Body of pancreas (tissue), 4 donors: ENCODE results near the gene APLF. TPM values are rescaled to one million over a fixed set of nuclear protein-coding genes. Genes with fewer than 3 reads are reported as not detected.

Experiments used
- ATAC-seq: fragments of 150-250 bp; one replicate; pipeline ENCODE4 v1.9.1; 2016
- DNase-seq, 4 donors: peaks; one replicate each; pipeline ENCODE4 v3.0.0-alpha.2; 2019
- H3K27ac ChIP-seq, 4 donors: fragments of 200-600 bp; sonication (generic); 1 replicate in 3 of 4; 2 replicates in 1 of 4; pipeline versions ENCODE4 v1.5.1 to v1.6.1; 2016 to 2019; ENCODE audit warnings: mild to moderate bottlenecking in 1 of 4, mixed read lengths in 1 of 4, moderate library complexity in 1 of 4
- H3K27me3 ChIP-seq, 2 donors: fragments of 200-600 bp; sonication (generic); one replicate each; pipeline ENCODE4 v1.6.0; 2016; ENCODE audit warnings: mild to moderate bottlenecking in 1 of 2
- H3K36me3 ChIP-seq, 2 donors: fragments of 200-600 bp; sonication (generic); replicated peaks in 1 of 2; 2 replicates each; pipeline ENCODE4 v1.5.1; 2016; ENCODE audit warnings: low read depth in 2 of 2; ENCODE audit not compliant: insufficient read depth in 1 of 2
- H3K4me1 ChIP-seq: fragments of 200-600 bp; sonication (generic); one replicate; pipeline ENCODE4 v1.6.0; 2016
- H3K4me3 ChIP-seq, 2 donors: fragments of 200-600 bp; sonication (generic); 1 replicate in 1 of 2; 2 replicates in 1 of 2; pipeline ENCODE4 v1.5.1; 2016 to 2019
- H3K9me3 ChIP-seq, 3 donors: fragments of 200-600 bp; sonication (generic); 1 replicate in 2 of 3; 2 replicates in 1 of 3; pipeline ENCODE4 v1.5.1; 2016
- POLR2A ChIP-seq, 3 donors: fragments of 450-650 bp; IDR thresholded peaks; one replicate each; pipeline ENCODE4 v1.6.1; 2016; ENCODE audit warnings: antibody characterized with exemption in 3 of 3, mild to moderate bottlenecking in 2 of 3
- WGBS, 2 donors: methylation state at CpG; one replicate each; pipeline ENCODE4 v1.1.5; 2017; 5-methylcytosine and 5-hydroxymethylcytosine counted together
- intact Hi-C: fragments of 100-400 bp; cut with DNase I; formaldehyde crosslinking; loops from one replicate; pipeline ENCODE4 v1.15.1; 2023
- total RNA-seq, 2 donors: library from RNA; depleted of rRNA; stranded (reverse); fragments of >200 nt; gene quantifications; one replicate each; pipeline ENCODE4 v1.1.0, GENCODE V29; 2016
- TF ChIP-seq, protein P1 (sequence below), 7 experiments: fragments of 450-650 bp in 4 of 7; fragments of 200-600 bp in 3 of 7; sonication (generic) in 3 of 7; IDR thresholded peaks; one replicate each; pipeline ENCODE4 v1.5.1; 2016 to 2019; ENCODE audit warnings: antibody characterized with exemption in 7 of 7

The APLF gene
- total RNA-seq, 2 donors from 2014 or later = 3.9 to 4.0 TPM

DNA sequence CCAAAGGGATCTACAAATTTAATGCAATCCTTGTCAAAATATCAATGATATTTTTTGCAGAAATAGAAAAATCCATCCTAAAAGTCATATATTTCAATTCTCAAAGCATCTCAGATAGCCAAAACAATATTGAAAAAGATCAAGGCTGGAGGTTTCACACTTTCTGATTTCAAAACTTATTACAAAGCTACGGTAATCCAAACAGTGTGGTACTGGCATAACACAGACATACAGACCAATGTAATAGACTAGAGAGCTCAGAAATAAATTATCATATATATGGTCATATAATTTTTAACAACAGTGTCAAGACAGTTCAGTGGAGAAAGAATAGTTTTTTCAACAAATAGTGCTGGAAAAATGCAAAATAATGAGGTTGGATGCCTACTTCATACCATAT is 135.7 kb downstream of the APLF start:
- H3K9me3 ChIP-seq = no peaks in the 10 kb centered on the region
- no peak overlapping the region for H3K27ac ChIP-seq
- H3K4me3 ChIP-seq = no peak overlapping the region
- 91 to 100% methylated on average over 1 of the region's 1 CpG for WGBS, 2 donors
- no peaks in the 10 kb centered on the region for H3K4me1 ChIP-seq
- TF ChIP-seq, protein P1, sequence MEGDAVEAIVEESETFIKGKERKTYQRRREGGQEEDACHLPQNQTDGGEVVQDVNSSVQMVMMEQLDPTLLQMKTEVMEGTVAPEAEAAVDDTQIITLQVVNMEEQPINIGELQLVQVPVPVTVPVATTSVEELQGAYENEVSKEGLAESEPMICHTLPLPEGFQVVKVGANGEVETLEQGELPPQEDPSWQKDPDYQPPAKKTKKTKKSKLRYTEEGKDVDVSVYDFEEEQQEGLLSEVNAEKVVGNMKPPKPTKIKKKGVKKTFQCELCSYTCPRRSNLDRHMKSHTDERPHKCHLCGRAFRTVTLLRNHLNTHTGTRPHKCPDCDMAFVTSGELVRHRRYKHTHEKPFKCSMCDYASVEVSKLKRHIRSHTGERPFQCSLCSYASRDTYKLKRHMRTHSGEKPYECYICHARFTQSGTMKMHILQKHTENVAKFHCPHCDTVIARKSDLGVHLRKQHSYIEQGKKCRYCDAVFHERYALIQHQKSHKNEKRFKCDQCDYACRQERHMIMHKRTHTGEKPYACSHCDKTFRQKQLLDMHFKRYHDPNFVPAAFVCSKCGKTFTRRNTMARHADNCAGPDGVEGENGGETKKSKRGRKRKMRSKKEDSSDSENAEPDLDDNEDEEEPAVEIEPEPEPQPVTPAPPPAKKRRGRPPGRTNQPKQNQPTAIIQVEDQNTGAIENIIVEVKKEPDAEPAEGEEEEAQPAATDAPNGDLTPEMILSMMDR (IDR thresholded peaks at IDR 0.05) = no peak
- TF ChIP-seq POLR2A (IDR thresholded peaks at IDR 0.05) = no peak
- intact Hi-C loops = no loop called here
- no peaks in the 10 kb centered on the region for H3K36me3 ChIP-seq
- no peak for DNase-seq
- H3K27me3 ChIP-seq = no peaks in the 10 kb centered on the region
- ATAC-seq = no peak

DNA sequence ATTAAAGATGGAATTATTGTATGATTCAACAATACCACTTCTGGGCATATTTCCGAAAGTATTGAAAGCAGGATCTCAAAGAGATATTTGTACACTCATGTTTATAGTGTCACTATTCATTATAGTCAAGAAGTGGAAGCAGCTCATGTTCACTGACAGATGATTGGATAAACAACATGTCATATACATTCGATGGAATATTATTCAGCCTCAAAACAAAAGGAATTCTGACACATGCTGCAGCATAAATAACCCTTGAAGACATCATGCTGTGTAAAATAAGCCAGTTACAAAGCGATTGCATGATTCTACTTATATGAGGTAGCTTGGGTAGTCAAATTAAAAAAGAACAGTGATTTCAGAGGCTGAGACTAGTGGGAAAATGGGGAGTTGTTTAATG is 136.7 kb downstream of the APLF start:
- Histone ChIP-seq H3K9me3 (no peaks in the 10 kb centered on the region), H3K36me3 (no peaks in the 10 kb centered on the region), H3K27ac (no peak overlapping the region), H3K27me3 (no peaks in the 10 kb centered on the region), H3K4me1 (no peaks in the 10 kb centered on the region), H3K4me3 (no peak overlapping the region)
- intact Hi-C loops = no loop called here
- no peak for DNase-seq
- no peak for ATAC-seq
- TF ChIP-seq, protein P1 (IDR thresholded peaks at IDR 0.05) = no peak
- TF ChIP-seq POLR2A (IDR thresholded peaks at IDR 0.05) = no peak
- WGBS, 2 donors = 74 to 80% methylated on average over 3 of the region's 3 CpGs

DNA sequence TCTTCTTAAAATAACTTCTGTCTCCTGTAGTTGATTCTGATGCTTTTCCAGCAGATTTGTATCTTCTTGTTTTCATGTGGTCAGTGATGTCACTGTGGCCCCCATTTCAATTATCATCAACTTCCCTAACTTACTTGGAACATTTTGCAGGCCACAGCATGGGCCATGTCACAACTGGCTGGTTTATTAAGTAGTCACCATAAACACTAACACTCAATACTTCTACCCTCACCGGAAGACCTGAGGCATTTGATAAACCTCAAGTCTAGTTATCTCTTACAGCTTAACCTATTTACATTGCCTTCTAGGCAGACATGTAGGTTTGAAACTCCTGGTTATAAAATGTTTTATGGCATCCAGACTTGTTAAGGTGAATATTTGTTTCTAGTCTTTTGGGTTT is 138.6 kb downstream of the APLF start:
- 97 to 100% methylated on average over 1 of the region's 1 CpG for WGBS, 2 donors
- ATAC-seq = no peak
- intact Hi-C loops = no loop called here

DNA sequence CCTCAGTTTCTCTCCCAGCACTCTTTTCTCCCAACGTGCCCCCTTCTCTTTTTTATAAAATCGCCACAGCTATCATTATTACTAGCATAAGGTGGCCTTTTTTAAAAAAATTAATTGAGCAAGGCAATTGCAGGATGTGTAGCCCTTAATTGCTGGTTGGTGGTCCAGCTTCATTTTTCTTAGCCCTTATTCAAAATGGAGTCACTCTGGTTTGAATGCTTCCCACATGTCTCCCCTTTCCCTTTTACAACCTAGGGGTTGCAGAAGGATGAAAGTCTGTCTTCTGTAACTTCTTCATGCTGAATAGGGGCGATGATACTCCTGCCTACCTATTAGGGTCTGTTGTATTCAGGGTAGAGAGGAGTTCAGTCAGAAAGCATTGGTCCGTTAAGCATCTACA is 139.4 kb downstream of the APLF start:
- H3K4me3 ChIP-seq = no peak overlapping the region
- H3K27me3 ChIP-seq = no peaks in the 10 kb centered on the region
- H3K9me3 ChIP-seq = peaks cover 0 to 3% (median 0%) of the 10 kb centered on the region in 3 donors
- 64 to 74% methylated on average over 4 of the region's 4 CpGs for WGBS, 2 donors
- H3K27ac ChIP-seq = no peak overlapping the region
- TF ChIP-seq, protein P1 (IDR thresholded peaks at IDR 0.05) = no peak
- no peak for TF ChIP-seq POLR2A (IDR thresholded peaks at IDR 0.05)
- H3K36me3 ChIP-seq = no peaks in the 10 kb centered on the region
- ATAC-seq (no peak), DNase-seq (no peak)
- H3K4me1 ChIP-seq = no peaks in the 10 kb centered on the region
- intact Hi-C loops = no loop called here

More for the DNA sequence above, 138.6 kb downstream of the APLF start:
- no peak overlapping the region for H3K4me3 ChIP-seq
- DNase-seq = no peak
- no peaks in the 10 kb centered on the region for H3K27me3 ChIP-seq
- H3K36me3 ChIP-seq = no peaks in the 10 kb centered on the region
- peaks cover 0 to 3% (median 0%) of the 10 kb centered on the region in 3 donors for H3K9me3 ChIP-seq
- no peak overlapping the region for H3K27ac ChIP-seq
- TF ChIP-seq POLR2A (IDR thresholded peaks at IDR 0.05) = no peak
- TF ChIP-seq, protein P1 (IDR thresholded peaks at IDR 0.05) = no peak
- no peaks in the 10 kb centered on the region for H3K4me1 ChIP-seq

DNA sequence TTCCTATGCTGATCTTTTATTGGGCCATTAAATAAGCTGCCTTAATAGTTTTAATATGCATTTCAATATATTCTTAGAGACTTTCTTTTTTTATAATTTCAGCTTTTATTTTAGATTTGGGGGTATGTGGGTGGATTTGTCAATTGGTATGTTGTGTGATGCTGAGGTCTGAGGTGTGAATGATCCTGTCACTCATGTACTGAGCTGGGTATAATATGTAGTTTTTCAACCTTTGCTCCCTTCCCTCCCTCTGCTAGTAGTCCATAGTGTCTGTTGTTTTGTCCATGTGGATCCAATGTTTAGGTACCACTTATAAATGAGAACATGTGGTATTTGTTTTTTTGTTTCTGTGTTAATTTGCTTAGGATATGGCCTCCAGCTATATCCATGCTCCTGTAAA is 140.5 kb downstream of the APLF start:
- ATAC-seq (no peak), DNase-seq (no peak)
- no peaks in the 10 kb centered on the region for H3K4me1 ChIP-seq
- no peaks in the 10 kb centered on the region for H3K27me3 ChIP-seq
- H3K27ac ChIP-seq = no peak overlapping the region
- TF ChIP-seq, protein P1 (IDR thresholded peaks at IDR 0.05) = no peak
- TF ChIP-seq POLR2A (IDR thresholded peaks at IDR 0.05) = no peak
- H3K36me3 ChIP-seq = no peaks in the 10 kb centered on the region
- peaks cover 0 to 3% (median 0%) of the 10 kb centered on the region in 3 donors for H3K9me3 ChIP-seq
- intact Hi-C loops = no loop called here
- H3K4me3 ChIP-seq = no peak overlapping the region
